ENCODE results near the gene HLCS. TPM values are rescaled to one million over a fixed set of nuclear protein-coding genes. Genes with fewer than 3 reads are reported as not detected.

Gene HLCS
- total RNA-seq, 4 donors from 2014 or later, result 20.0 to 75.4 (median 32.8) TPM

- no peaks in the 10 kb centered on the region for H3K9me3 ChIP-seq
Observed at GRCh38 chr21:36964827-36965719, 1.4 kb downstream of the HLCS start.

GRCh38 chr21:36964398-36964797 is 2.1 kb downstream of the HLCS start:
- TF ChIP-seq EP300 (IDR thresholded peaks at IDR 0.05; ENCODE audit: low read depth), result no peak
- TF ChIP-seq POLR2A (IDR thresholded peaks at IDR 0.05), result no peak
- no peak for TF ChIP-seq POLR2AphosphoS5 (IDR thresholded peaks at IDR 0.05)
- TF ChIP-seq CTCF (IDR thresholded peaks at IDR 0.05), result no peak
- 91 to 94% methylated on average over 4 of the region's 4 CpGs for WGBS, 2 donors (ENCODE audit: low coverage in 1 of 2)
- Histone ChIP-seq H3K9me3 (no peaks in the 10 kb centered on the region), H3K36me3 (no peaks in the 10 kb centered on the region), H3K4me3 (no peak overlapping the region), H3K27me3 (no peaks in the 10 kb centered on the region), H3K27ac (no peak overlapping the region), H3K4me1 (peaks cover 0 to 19% (median 6%) of the 10 kb centered on the region in 4 donors)
- in situ Hi-C loops (cut with MboI; ENCODE audit: low pct_ligation_motif_present in 1 of 4, low pct_unique_long_range_greater_than_20kb in 1 of 4, low sequenced_read_pairs in 3 of 4), result no loop called here
- no peak for DNase-seq
- intact Hi-C loops (cut with DNase I; ENCODE audit: low total_unique reads), result no loop called here

More at GRCh38 chr21:36964827-36965719, 1.4 kb downstream of the HLCS start:
- Histone ChIP-seq H3K27me3 (no peaks in the 10 kb centered on the region), H3K36me3 (no peaks in the 10 kb centered on the region), H3K4me3 (peak overlapping the region in 2 of 4 donors; percentile 70 to 82), H3K4me1 (peaks cover 0 to 19% (median 6%) of the 10 kb centered on the region in 4 donors), H3K27ac (no peak overlapping the region)
- in situ Hi-C loops (cut with MboI; ENCODE audit: low pct_ligation_motif_present in 1 of 4, low pct_unique_long_range_greater_than_20kb in 1 of 4, low sequenced_read_pairs in 3 of 4), result no loop called here
- no peak for DNase-seq
- 82 to 88% methylated on average over 7 to 8 of the region's 8 CpGs for WGBS, 2 donors (ENCODE audit: low coverage in 1 of 2)
- TF ChIP-seq POLR2AphosphoS5 (IDR thresholded peaks at IDR 0.05) (no peak), CTCF (IDR thresholded peaks at IDR 0.05) (no peak), EP300 (IDR thresholded peaks at IDR 0.05; ENCODE audit: low read depth) (no peak), POLR2A (IDR thresholded peaks at IDR 0.05) (no peak)
- intact Hi-C loops (cut with DNase I; ENCODE audit: low total_unique reads), result no loop called here

- no peak overlapping the region for H3K4me3 ChIP-seq
- in situ Hi-C loops (cut with MboI; ENCODE audit: low pct_ligation_motif_present in 1 of 4, low pct_unique_long_range_greater_than_20kb in 1 of 4, low sequenced_read_pairs in 3 of 4) (no loop called here), intact Hi-C loops (cut with DNase I; ENCODE audit: low total_unique reads) (no loop called here)
- no peaks in the 10 kb centered on the region for H3K27me3 ChIP-seq
- H3K4me1 ChIP-seq, result peaks cover 0 to 17% (median 6%) of the 10 kb centered on the region in 4 donors
- no peaks in the 10 kb centered on the region for H3K36me3 ChIP-seq
- no peak overlapping the region for H3K27ac ChIP-seq
- WGBS, 2 donors (ENCODE audit: low coverage in 1 of 2), result 69 to 91% methylated on average over 2 to 11 of the region's 11 CpGs
- TF ChIP-seq POLR2AphosphoS5 (IDR thresholded peaks at IDR 0.05), result no peak
- no peak for TF ChIP-seq CTCF (IDR thresholded peaks at IDR 0.05)
- no peak for TF ChIP-seq POLR2A (IDR thresholded peaks at IDR 0.05)
- no peak for TF ChIP-seq EP300 (IDR thresholded peaks at IDR 0.05; ENCODE audit: low read depth)
- no peaks in the 10 kb centered on the region for H3K9me3 ChIP-seq
- no peak for DNase-seq
Observed at GRCh38 chr21:36962098-36962780, 4.2 kb downstream of the HLCS start.

- no peak overlapping the region for H3K27ac ChIP-seq
- no peak for DNase-seq
- no peak for TF ChIP-seq POLR2AphosphoS5 (IDR thresholded peaks at IDR 0.05)
- TF ChIP-seq EP300 (IDR thresholded peaks at IDR 0.05; ENCODE audit: low read depth), result no peak
- no peak for TF ChIP-seq CTCF (IDR thresholded peaks at IDR 0.05)
- TF ChIP-seq POLR2A (IDR thresholded peaks at IDR 0.05), result no peak
- H3K36me3 ChIP-seq, result no peaks in the 10 kb centered on the region
- no peaks in the 10 kb centered on the region for H3K27me3 ChIP-seq
- peaks cover 0 to 10% (median 2%) of the 10 kb centered on the region in 4 donors for H3K4me1 ChIP-seq
- H3K4me3 ChIP-seq, result no peak overlapping the region
- in situ Hi-C loops (cut with MboI; ENCODE audit: low pct_ligation_motif_present in 1 of 4, low pct_unique_long_range_greater_than_20kb in 1 of 4, low sequenced_read_pairs in 3 of 4), result no loop called here
- H3K9me3 ChIP-seq, result no peaks in the 10 kb centered on the region
- 90 to 94% methylated on average over 6 to 8 of the region's 8 CpGs for WGBS, 2 donors (ENCODE audit: low coverage in 1 of 2)
- intact Hi-C loops (cut with DNase I; ENCODE audit: low total_unique reads), result no loop called here
Observed at GRCh38 chr21:36960676-36961284, 5.7 kb downstream of the HLCS start.
